ENCODE data around the gene DNAH7.

Gene DNAH7

GRCh38 chr2:195810340-195811098 lies 258.1 kb downstream of the DNAH7 start:
- no peak overlapping the region for H3K4me3 ChIP-seq (ENCODE audit: low read length)
- no peak for TF ChIP-seq ZNF274 (IDR thresholded peaks at IDR 0.05; ENCODE audit: low read depth, low read length)

DNA sequence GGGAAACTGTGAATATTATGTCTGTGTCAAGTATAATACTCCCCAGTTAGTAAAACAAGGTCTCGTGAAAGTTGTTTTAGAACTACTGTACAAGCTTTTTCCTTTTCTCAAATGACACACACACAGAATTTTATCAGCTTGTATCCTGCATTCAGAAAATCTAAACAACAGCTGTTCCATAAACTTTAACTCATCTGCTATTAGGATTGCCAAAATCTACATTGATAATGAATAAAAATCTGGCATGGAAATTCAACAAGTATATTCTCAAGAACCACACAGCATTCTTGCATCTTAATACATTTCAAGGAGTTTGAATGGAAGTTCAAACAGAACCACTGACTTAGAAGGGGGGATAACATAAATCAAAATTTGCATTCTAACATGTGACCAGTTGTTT lies 260.4 kb downstream of the DNAH7 start:
- TF ChIP-seq ZNF274 (IDR thresholded peaks at IDR 0.05; ENCODE audit: low read depth, low read length), result no peak
- H3K4me3 ChIP-seq (ENCODE audit: low read length), result no peak overlapping the region

DNA sequence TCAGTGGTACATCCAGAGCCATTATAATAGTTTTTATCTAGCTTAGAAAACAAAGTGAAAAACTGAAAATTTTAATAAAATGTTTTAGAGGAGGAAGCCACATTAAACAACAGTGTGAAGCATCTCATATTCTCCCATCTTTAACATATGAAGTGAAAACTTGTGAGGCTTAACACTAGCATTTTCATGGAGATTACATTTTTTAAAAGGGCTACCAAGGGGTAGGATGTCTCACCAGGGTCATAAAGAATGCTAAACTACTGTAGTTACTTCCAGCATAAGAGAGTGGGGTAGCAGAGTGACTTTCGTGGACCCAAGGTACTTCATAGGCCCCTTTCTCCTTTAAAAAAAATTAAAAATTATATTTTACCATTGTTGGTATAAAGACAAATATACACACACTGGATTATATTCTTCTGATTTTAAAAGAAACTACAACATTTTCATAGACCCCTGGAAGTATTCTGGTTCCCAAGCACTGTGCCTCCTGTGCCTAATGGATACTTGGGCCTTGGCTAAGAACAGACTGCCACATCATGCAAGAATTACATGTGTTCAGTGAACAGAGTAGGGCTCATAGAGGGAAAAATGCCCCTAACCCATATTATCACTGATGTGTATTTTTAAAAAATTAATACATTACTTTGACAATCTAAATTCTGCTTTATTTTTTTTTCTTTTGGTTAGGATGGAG lies 263.2 kb downstream of the DNAH7 start:
- H3K4me3 ChIP-seq (ENCODE audit: low read length), result no peak overlapping the region
- no peak for TF ChIP-seq ZNF274 (IDR thresholded peaks at IDR 0.05; ENCODE audit: low read depth, low read length)

DNA sequence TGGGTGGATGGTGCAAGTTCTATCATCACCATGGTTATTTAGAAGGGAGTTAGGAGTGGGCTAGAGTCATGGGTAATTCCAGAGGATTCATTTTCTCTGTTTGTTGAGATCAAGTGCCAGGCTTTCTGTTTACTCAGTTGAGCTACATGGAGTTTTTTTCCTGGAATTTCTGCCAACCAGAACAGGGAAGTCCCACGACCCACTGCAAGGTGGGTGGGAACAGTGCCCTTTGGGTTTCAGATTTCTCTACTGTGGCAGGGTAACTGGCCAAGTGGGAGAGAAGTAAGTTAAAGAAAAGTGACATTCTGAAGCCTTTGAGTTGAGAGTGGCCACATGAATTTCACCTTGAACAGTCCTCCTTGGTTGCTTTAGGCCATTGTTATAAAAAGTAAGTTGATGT lies 272.8 kb downstream of the DNAH7 start:
- no peak overlapping the region for H3K4me3 ChIP-seq (ENCODE audit: low read length)
- TF ChIP-seq ZNF274 (IDR thresholded peaks at IDR 0.05; ENCODE audit: low read depth, low read length), result no peak

GRCh38 chr2:195793881-195794280 lies 274.8 kb downstream of the DNAH7 start:
- no peak overlapping the region for H3K4me3 ChIP-seq (ENCODE audit: low read length)
- no peak for TF ChIP-seq ZNF274 (IDR thresholded peaks at IDR 0.05; ENCODE audit: low read depth, low read length)

DNA sequence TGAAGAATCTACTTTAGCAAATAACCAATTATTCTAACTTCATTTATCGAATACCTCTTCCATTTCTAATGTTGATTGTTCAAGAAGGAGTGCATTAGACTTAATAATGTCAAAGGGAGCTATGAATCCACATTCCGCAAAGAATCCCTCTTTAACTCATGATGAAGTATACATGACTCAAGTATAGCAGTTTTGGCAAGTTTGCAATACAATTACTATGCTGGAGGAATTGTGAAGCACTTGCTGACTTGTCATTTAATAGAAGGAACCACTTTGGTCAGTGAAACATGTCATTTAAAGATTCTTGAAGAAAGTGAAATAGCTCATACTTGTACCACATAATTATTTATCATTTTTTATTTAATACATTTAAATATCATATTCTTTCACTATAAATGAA lies 286.5 kb downstream of the DNAH7 start:
- no peak overlapping the region for H3K4me3 ChIP-seq (ENCODE audit: low read length)
- TF ChIP-seq ZNF274 (IDR thresholded peaks at IDR 0.05; ENCODE audit: low read depth, low read length), result no peak

GRCh38 chr2:195779491-195779890 lies 289.1 kb downstream of the DNAH7 start:
- no peak for TF ChIP-seq ZNF274 (IDR thresholded peaks at IDR 0.05; ENCODE audit: low read depth, low read length)
- H3K4me3 ChIP-seq (ENCODE audit: low read length), result no peak overlapping the region

GRCh38 chr2:195769975-195770374 lies 298.7 kb downstream of the DNAH7 start:
- no peak for TF ChIP-seq ZNF274 (IDR thresholded peaks at IDR 0.05; ENCODE audit: low read depth, low read length)
- no peak overlapping the region for H3K4me3 ChIP-seq (ENCODE audit: low read length)

DNA sequence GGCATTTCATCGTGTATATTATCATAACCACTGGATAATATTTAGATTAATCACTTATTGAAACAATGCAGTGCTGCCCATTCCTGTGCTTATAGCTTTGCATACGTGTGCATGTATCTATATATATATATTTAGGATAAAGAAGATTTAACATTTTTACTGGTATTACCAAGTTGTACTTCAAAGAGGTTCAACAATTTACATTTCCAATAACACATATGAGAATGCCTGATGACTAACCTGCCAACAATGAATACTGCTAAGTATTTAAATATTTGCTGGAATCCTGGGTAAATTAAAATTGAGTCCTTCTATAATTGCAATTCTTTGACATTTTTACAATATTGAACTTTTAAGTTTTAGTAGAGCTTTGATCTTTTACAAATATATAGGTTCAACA lies 300.2 kb downstream of the DNAH7 start:
- no peak for TF ChIP-seq ZNF274 (IDR thresholded peaks at IDR 0.05; ENCODE audit: low read depth, low read length)
- no peak overlapping the region for H3K4me3 ChIP-seq (ENCODE audit: low read length)

DNA sequence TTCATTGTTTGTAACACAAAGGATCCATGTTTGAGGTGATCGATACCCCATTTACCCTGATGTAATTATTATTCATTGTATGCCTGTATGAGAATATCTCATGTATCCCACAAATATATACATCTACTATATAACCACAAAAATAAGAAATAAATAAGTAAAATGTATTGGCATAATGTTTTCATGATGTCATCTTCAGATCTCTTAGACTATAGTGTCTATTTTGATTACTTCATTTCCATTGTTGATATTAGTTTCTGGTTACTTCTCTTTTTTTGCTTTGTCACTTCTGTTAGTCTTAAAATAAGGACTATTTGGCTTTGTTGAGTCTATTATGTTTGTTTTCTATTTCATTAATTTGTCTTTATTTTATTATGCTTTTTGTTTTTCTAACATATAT lies 301.9 kb downstream of the DNAH7 start:
- H3K4me3 ChIP-seq (ENCODE audit: low read length), result no peak overlapping the region
- TF ChIP-seq ZNF274 (IDR thresholded peaks at IDR 0.05; ENCODE audit: low read depth, low read length), result no peak

- no peak for TF ChIP-seq ZNF274 (IDR thresholded peaks at IDR 0.05; ENCODE audit: low read depth, low read length)
- H3K4me3 ChIP-seq (ENCODE audit: low read length), result no peak overlapping the region
Observed at GRCh38 chr2:195763866-195764265, 304.8 kb downstream of the DNAH7 start.

GRCh38 chr2:195759877-195760276 lies 308.8 kb downstream of the DNAH7 start:
- H3K4me3 ChIP-seq (ENCODE audit: low read length), result no peak overlapping the region
- no peak for TF ChIP-seq ZNF274 (IDR thresholded peaks at IDR 0.05; ENCODE audit: low read depth, low read length)

GRCh38 chr2:195758846-195759245 lies 309.8 kb downstream of the DNAH7 start:
- no peak overlapping the region for H3K4me3 ChIP-seq (ENCODE audit: low read length)
- TF ChIP-seq ZNF274 (IDR thresholded peaks at IDR 0.05; ENCODE audit: low read depth, low read length), result no peak

- TF ChIP-seq ZNF274 (IDR thresholded peaks at IDR 0.05; ENCODE audit: low read depth, low read length), result no peak
- no peak overlapping the region for H3K4me3 ChIP-seq (ENCODE audit: low read length)
Observed at GRCh38 chr2:195756218-195756942, 312.3 kb downstream of the DNAH7 start.

DNA sequence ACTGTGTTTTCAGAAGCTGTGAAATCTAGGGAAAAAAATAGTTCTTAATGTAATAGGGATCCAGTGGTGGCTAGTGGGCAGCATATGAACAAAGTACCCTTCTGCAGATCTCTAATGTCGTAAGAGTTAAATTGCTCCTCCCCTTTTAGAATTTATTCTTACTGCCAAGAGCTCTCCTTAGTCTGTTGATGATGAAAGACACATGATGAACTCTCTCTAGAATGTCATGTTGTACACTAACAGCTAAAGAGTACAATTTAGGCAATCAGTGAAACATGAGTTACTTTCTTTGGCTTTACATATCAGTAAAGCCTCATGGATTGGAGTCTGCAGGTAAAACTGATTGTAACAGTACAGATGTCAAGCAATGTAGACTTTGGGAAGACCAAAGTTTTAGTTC lies 327.4 kb downstream of the DNAH7 start:
- no peak overlapping the region for H3K4me3 ChIP-seq (ENCODE audit: low read length)
- TF ChIP-seq ZNF274 (IDR thresholded peaks at IDR 0.05; ENCODE audit: low read depth, low read length), result no peak

Data from GM08714 (cell line).